Fibroblast of skin of left biceps (primary cell): ENCODE measurements around the gene LRRC66.

Experiments
- DNase-seq, 2 experiments: peaks; one replicate each; pipeline ENCODE4 v3.0.0-alpha.2; 2013; ENCODE audit warnings: low read depth in 2 of 2

LRRC66 gene, protein sequence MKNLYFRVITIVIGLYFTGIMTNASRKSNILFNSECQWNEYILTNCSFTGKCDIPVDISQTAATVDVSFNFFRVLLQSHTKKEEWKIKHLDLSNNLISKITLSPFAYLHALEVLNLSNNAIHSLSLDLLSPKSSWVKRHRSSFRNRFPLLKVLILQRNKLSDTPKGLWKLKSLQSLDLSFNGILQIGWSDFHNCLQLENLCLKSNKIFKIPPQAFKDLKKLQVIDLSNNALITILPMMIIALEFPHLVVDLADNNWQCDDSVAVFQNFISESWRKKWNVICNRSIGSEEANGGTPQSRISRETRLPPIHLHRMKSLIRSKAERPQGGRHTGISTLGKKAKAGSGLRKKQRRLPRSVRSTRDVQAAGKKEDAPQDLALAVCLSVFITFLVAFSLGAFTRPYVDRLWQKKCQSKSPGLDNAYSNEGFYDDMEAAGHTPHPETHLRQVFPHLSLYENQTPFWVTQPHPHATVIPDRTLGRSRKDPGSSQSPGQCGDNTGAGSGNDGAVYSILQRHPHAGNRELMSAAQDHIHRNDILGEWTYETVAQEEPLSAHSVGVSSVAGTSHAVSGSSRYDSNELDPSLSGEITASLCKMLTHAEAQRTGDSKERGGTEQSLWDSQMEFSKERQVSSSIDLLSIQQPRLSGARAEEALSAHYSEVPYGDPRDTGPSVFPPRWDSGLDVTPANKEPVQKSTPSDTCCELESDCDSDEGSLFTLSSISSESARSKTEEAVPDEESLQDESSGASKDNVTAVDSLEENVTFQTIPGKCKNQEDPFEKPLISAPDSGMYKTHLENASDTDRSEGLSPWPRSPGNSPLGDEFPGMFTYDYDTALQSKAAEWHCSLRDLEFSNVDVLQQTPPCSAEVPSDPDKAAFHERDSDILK

DNA sequence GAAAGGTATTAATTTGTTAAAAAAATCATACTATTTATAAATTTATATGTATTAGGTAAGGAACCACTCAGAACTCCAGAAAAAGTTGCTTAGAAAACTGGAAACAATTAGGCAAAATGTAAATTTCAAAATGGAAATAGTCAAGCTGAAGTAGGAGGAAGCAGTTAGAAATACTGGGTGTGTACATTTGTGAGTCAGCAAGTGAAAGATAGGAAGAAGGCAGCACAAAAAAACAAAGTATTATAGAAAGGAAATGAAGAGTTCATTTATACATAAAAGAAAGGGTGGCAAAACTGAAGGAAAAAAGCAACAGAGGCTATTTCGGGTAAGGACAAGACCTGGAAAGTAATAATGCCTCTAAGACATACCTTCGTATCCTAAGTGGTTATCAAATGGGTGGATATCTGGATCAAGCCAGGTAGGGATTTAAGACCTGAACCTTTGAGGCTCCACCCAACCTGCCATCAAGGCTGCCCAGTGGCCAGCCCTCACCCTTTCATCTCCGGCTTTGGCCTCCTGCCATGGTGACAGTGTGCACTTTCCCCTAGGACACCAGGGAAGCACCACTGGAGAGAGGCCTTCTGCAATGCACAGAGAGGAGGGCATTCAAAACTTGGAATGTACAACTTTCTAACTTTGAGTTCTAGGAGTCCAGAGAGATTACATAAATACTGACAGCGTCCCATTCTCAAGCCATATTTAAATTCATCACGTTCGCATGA, at the start of gene LRRC66:
TSS of gene LRRC66 (minus strand) at position 428 of the 722 bp plus-strand sequence. CDS start 2,750 bp downstream, outside the sequence.
- DNase-seq = no peak

DNA sequence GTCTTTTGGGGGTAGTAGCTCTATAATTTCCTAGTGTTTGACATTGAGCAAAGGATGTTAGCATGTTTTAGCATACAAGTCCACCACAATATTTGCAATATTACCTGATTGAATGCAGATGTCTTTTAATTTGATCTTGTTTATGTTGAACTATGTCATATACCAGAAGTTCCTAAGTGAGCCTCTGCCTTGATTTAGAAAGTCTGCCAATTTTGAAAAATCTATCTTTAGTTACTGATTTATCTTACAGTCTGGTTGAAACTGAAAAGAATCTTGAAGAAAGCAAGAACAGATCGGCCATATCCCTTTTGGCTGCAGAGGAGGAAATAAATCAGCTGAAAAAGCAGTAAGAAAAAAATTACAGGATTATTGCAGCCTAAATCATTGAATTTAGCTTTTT, 49.4 kb upstream of the LRRC66 start:
- no peak for DNase-seq

DNA sequence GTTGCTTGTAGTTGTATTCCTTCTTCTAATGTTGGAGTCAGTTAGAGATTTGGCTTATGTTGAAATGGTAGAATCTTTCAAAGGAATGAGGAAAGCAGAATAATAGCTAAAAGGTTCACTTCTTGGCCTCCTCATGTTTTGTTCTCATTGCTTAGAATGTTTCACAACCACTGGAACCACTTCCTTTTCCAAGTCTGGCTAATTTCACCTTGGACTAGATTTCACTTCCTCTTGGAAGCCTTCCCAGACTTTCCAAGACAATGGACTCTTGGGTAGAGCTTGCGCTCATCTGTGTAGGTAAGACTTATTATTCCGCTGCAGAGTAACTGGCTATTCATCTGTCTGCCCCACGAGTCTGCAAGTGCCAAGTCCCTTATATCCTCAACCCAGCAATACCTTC, 39.2 kb upstream of the LRRC66 start:
- peak in 1 of 2 experiments; percentile 11 for DNase-seq

DNA sequence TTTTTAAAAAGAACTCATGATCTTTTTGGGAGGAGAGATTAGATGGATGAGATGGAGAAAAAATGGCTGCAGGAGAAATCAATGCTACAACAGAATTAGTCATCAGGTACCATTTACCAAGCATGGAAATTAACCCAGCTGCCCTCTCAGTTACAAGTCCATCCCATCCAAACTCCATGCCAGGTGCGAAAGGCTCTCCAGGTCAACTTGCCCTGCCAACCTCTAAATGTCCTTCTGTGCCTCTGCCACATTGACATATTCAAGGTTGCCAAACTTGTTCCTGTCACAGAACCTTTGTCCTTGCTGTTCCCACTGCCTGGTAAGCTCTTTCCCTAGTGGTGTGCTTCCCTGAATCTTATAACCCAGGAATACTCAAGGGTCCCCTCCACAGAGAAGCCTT, 38.1 kb upstream of the LRRC66 start:
- no peak for DNase-seq

DNA sequence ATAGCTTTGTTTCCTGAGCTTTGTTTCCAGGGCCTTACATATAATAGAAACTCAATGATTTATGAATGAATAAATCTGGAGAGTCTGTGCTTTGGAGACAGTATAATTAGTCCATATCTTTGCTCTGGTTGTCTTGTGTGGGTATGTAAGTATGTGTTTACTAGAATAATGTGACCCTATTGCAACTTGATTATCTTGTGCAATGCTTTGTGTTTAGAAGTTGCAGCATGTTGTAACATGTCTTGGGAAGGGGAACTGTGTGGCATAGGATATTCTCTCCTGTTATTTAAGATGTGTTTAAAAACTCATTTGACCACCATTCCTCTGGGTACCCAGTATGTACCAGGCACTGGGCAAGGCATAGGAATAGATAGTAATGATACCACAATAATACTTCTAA, 37.0 kb upstream of the LRRC66 start:
- no peak for DNase-seq

DNA sequence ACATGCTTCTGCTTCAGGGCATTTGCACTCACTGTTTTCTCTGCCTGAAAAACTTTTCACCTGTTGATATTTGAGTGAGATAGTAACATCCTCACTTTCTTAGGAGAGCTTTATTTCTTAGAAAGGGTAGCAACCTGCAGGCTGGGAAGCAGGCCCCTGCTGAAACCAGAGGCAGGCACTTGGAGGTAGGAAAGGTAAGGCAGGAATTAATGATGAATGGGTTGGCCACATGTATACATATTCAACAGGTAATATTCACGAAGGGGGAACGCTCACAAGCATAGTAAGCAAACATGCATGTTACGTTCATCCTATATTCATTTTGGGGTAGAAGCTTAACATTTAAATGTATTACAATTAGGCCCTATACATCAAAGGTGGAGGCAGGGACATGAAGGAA, 34.1 kb upstream of the LRRC66 start:
- DNase-seq = no peak

DNA sequence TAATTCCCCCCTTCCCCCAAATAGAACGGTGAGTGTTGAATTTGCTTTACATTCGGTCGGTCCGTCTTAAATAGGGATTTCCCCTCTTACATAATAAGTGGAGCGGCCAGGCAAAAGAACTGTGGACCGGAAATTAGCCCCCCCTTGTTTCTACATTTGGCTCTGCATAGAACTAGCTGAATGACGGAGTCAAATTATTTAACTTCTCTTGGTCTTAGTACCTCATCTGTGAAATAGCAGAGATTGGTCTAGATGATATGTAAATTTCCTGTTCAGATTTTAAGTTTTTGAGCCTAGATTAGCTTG, 32.3 kb upstream of the LRRC66 start:
- no peak for DNase-seq

DNA sequence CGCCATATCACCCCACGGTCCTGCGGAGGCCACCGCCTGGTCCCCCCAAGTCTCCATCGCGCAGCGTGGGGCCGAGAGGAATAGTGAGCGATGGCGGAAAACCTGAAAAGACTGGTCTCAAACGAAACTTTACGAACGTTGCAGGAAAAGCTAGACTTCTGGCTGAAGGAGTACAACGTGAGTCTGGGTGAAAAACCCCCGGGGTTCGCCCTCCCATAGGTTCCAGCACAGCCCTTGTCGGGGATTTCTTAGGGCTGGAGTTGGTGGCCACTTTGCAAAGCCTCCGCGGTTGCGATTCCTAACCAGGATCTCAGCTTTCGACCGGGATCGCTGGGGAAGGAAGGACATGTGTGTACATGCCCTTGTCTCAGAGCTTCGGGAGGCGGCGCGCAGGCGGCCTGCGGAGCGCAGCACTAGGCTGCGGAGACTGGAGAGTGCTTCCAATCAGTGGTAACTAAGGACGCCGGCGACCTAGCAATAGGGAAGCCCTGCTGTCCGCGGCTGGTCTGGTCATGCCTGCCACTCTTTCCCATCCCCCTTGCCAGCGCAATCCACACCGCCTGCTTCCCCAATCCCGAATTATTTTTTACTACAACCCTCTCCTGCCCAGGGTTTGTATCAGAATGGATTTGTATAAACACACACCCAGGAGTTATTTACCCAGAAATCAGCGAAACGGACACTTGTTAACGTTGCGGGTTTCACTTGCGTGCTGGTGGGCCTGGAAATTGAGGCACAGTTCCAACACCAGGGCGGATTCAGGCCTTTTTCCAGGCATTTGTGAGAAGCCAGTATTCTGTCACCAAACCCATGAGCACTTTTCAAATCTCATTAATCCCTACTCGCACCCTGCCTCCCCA, 31.7 kb upstream of the LRRC66 start:
- DNase-seq = peak; percentile 40 to 47

DNA sequence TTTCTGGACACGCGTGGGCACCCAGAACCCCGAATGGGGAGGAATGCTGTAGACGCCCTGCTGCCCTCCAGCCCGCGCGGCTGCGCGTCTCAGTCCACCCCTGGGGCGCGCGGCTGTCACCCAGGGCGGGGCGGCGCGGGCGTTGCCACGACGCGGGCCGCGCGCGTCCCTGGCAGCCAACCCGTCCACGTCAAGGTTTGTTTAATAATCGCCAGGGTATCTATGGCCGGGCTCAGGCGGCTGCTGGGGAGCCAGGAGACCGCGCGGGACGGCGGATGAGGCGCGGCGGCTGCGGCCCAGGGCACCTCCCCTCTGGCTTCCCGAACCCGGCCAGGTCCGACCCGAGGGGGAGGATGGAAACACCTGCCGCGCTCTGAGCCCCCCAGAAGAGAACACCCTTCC, 31.1 kb upstream of the LRRC66 start, which contains the start of gene SPATA18:
TSS of gene SPATA18 (plus strand) at position 92 of the 402 bp plus-strand sequence. CDS start 401 bp downstream, outside the sequence.
- DNase-seq = no peak

DNA sequence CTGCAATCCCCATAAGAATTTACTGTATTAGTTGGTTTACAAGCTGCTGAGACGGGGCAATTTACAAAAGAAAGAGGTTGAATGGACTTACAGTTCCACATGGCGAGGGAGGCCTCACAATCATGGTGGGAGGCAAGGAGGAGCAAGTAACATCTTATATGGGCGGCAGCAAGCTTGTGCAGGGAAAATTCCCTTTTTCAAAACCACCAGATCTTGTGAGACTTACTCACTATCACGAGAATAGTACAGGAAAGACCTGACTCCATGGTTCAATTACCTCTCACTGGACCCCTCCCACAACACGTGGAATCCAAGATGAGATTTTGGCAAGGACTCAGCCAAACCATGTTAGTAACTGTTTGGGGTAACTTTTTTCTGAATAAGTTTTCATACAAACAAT, 29.1 kb upstream of the LRRC66 start:
- no peak for DNase-seq

DNA sequence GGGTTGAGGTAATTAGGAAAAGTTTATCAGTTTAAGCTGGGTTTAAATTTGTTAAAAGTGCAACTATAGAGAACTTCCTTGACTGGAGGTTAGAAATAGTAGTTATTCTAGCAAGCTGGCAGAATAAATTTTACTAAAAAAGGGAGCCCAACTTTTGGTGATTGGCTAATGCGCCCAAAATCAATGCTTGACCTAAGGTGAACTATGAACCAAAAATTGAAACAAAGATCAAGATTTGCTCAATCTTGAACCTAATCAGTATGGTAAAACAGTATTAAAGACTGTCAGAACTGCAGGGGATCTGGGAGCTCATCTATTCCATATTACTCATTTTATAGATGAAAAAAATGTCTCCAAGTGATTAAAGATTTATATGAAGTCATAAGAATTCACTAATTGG, 24.9 kb upstream of the LRRC66 start:
- DNase-seq = no peak

DNA sequence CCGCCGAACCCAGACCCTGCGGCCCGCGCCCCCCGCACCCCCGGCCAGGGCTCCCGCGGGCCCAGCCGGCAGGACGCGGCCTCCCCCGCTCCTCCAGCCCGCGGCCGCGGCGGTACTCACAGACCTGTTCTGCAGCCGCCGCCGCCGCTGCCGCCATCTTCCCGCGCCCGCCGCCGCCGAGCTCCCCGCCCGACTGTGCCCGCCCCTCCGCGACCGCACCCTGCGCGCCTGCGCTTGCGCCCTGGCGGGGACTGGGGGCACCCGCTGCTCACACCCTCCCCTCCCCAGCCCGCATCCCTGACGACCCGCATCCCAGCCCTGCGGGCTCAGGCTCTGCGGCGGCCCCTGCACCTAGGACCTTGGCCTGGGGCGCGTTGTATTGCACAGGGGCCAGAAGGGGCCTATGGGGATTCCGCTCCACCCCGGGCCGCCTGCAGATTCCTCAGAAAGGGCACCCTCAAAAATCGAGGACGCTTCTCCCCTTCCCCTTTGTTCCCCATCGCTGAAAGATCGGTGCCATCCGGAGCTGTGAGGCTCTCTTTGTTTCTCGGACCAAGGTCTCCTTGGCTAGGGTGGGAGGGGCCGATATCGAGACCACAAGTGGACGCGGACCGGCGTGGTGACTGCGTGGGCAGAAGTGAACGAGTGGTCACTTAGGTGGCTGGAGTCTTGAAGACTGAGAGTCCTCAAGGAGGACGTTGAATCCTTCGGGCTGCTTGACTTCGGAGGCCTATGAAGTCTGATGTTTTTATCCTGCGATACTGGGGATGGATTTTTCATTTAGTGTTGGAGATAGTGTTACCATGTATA, 18.1 kb upstream of the LRRC66 start, which contains the start of gene SGCB:
TSS of gene SGCB (minus strand) at position 197 of the 810 bp plus-strand sequence. CDS start at position 157, 40 bp downstream.
- peak in 1 of 2 experiments; percentile 21 for DNase-seq

DNA sequence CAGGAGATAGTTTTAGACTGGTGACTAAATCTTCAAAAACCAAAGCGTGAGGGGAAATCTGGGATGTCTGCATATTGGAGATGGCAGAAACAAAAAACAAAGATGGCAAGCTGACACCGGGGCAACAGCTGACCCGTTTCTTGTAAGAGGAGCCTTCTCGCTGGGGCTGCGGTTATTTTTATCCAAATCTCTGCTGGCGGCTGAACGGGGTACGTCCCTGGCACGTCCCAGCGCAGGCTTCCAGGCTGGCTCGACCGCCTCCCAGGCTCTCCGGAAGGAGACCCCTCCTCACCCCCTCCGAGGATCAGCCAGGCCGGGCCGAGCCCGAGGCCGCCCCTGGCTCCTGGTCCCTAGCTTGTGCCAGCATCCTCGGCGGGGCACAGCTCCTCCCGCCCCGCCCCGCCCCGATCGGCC, 17.5 kb upstream of the LRRC66 start:
- no peak for DNase-seq

DNA sequence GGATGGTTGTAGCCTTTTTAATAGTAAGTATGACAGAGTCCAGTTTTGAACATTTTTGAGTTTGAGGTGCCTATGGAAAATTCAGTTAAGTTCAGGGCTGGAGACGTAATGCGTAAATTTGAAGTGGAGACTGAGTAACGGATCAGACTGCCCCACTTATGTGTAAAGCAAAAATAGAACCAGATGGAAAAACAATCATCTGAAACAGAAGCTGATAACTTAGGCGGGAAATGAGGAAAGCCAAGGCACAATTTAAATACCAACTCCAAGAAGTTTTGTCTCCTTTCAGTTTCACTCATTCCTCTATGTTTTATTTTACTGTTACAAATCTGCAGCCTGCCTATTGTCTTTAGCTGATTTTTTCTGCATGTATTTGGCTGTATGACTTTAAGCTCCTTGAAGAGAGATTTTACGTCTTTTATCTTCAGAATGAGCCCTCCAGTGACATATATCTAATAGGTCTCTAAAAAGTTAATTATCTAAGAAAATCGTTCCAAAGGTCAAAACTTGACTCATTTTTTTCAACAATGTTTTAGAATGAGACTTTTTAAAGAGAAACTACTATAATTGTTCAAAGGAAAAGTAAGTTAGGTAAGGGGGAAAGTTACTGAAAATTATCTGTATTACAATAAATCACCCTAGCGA, 16.8 kb upstream of the LRRC66 start:
- DNase-seq = no peak

DNA sequence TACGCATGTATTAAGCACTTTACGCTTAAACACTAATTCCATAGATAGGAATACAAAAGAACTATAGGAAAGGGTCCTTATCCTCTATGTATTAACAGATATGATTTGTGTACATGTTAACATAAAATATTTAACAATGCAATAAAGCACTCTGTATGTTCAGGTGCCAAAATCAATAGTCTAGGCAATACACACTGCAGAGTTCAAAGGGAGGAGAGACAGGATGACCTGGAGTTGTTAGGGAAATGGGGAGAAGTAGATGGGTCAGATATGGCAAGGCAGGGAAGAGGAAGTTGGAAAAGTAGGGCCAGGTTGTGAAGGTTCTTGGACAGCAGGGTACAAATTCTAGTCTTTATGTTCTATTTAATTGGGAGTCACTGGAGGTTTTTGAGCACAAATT, 15.0 kb upstream of the LRRC66 start:
- no peak for DNase-seq

DNA sequence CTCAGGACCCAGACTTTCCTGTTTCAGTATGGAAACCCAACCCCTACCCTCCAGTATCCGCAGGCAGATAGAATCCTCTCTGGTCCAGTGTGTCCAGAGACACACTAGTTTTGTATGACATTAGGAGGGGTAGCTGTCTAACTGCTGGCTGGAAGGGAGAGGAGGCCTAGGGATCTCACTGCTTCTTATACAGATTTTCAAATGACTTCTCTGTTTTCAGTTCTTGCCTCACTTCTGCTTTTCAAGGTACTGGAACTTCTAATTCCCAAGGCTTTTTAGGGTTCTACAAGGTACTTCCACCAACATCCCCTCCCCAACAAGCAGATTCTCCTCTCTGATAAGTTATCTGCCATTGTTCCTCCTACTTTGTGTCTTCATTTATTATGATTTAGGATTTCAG, 11.8 kb upstream of the LRRC66 start:
- no peak for DNase-seq

DNA sequence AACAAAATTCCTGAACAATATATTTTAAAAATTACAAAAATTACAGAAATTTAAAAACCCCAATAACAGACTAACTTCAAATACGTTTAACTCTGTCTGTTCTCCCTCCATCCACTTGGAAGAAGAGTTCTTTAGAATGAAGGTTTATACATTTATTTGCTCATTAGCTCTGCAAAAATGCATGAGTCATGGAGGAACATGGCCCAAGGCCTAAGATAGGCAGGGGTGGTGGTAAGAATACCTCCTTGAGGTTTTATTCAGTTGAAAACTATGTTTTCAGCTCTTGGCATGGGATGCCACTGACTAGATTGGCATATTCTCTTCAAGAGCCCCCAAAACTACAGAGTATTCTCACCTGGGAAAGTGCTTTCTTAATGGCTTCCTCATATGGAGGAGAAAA, 8.8 kb upstream of the LRRC66 start:
- DNase-seq = peak in 1 of 2 experiments; percentile 11

DNA sequence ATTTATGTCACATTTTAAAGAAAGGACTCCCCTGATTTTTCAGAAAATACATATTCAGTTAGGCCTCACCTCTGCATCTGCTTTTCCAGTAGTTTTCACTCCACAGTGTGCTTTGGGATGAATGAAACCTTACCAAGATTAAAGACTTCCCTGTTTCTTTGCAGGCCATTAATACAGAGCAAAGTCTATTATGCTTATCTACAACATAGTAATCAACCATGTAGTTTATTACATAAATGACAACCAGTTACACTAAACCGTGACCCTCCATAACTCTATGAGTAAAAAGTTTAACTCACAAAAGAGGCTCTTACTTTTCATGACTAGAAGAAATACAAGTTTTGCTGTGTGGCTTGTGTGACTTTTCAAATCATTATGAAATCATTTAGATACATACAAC, 2.3 kb downstream of the LRRC66 start:
- DNase-seq = no peak

DNA sequence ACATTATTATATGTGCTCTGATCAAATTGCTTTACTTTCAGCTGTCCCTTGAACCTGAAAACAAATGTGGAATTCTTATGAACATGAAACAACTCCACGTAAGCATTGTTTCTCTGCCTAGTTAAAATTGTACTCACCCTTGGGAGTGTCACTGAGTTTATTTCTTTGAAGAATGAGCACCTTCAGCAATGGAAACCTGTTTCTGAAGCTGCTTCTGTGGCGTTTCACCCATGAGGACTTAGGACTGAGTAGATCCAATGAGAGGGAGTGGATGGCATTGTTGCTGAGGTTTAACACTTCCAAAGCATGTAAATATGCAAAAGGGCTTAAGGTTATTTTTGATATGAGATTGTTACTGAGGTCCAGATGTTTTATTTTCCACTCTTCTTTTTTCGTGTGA, 3.2 kb downstream of the LRRC66 start:
- no peak for DNase-seq

DNA sequence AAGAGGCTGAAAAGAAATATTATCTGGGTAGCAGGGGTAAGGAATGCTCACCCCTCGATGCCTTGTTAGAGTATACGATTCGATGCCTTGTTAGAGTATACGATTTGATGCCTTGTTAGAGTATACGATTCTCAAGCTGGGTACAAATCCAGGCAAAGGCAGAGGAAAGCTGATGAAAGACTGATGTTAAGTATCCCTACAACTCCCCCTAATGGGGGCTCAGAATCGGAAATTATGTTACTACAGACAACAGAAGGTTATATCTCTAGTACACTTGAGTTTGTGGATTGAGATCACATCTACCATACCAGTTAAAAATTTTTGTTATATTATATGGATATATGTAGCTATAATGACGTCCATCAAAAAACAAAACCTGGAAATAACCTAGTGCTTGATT, 4.8 kb downstream of the LRRC66 start:
- DNase-seq = no peak
